GM12865 (cell line): ENCODE data around the gene MMGT1.
A peak's percentile ranks its signal among the peaks of the same experiment; 100 is the strongest.

Experiments used
- DNase-seq: peaks from one replicate; pipeline ENCODE4 v3.0.0; 2010; ENCODE audit warnings: low read depth
- H3K4me3 ChIP-seq: 2 replicates; pipeline ENCODE4 v1.5.1; 2011; ENCODE audit warnings: mild to moderate bottlenecking, low read depth, low read length, control low read depth
- TF ChIP-seq, protein P1 (sequence below): IDR thresholded peaks from 2 replicates; pipeline ENCODE4 v1.5.1; 2011; ENCODE audit warnings: low read length, control low read depth, low read depth, inconsistent platforms; ENCODE audit not compliant: insufficient read depth; ENCODE audit errors: missing control alignments

MMGT1 gene

DNA sequence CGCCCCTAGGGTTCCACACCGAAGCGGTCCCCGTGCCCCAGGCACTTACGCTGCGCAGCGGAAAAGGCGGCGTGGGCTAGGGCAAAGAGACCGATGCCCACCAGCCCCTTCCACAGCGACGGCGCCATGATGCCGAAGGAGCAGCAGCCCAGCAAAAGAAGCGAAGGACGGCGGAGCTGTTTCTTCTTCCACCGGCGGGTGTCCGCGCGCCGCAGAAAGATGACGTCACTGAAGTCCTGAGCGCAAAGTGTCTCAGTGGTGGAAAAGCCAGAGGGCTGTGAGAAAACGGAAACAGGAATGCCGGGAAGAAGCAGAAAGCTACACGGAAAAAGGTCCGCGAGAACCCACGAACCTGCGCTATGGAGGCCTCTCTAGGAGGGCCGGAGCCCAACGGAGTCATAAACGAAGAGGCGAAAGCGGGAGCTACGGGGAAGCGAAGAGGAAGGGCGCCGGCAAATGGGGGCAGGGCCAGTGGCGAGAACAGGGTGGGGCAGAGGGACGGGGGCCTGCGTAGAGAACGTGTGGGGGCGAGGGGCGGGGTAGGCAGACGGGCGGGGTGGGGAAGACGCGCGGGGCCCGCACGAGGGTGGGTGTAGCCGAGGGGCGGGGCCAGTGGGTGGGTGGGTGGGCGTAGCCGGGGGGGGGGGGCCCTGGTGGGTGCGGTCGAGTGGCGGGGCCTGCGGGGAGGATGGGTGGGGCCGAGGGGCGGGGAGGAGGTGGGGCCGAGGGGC, at the start of gene MMGT1:
Gene MMGT1, minus strand, starts transcription at position 441 of the 731 bp plus-strand sequence. Its CDS starts 313 bp downstream, at position 128.
- TF ChIP-seq, protein P1, sequence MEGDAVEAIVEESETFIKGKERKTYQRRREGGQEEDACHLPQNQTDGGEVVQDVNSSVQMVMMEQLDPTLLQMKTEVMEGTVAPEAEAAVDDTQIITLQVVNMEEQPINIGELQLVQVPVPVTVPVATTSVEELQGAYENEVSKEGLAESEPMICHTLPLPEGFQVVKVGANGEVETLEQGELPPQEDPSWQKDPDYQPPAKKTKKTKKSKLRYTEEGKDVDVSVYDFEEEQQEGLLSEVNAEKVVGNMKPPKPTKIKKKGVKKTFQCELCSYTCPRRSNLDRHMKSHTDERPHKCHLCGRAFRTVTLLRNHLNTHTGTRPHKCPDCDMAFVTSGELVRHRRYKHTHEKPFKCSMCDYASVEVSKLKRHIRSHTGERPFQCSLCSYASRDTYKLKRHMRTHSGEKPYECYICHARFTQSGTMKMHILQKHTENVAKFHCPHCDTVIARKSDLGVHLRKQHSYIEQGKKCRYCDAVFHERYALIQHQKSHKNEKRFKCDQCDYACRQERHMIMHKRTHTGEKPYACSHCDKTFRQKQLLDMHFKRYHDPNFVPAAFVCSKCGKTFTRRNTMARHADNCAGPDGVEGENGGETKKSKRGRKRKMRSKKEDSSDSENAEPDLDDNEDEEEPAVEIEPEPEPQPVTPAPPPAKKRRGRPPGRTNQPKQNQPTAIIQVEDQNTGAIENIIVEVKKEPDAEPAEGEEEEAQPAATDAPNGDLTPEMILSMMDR = no peak
- DNase-seq = peak; percentile 89
- peak within 1 kb of the TSS; percentile 80 for H3K4me3 ChIP-seq

DNA sequence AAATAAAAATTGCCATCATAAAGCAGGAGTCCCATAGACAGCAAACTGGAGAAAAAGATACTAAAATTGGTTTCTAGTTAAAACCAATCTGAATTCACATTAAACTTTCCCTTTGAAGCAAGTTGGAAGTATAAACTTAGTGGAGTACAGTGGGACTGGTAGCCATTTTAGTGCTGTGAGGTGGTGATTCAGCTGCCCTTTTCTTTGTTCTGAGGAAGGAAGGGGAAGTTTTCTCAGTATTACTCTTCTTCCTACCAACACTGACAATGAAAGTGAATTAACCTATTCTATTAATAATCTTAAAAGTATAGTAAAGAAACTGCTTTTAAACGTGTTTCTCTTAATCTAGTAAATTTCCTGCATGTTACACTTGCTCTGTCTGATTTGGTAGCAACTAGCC, 48.1 kb upstream of the MMGT1 start:
- TF ChIP-seq, protein P1 = no peak

DNA sequence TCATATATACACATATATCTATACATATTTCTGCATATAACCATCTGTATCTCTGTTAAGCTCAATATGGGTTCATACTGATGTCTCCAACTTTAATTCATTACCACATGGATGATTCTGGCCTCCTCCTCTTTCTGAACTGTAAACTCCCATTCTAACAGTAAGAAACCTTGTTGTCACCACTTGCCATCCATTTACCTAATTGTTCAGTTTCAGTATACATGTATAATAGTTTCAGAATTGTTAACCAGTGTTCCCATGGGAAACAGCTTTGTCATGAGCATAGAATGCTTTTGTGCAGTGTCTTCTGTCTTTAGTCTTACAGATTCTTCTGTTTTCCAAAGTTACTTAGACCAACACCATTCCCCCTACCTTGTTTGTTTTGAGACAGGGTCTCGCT, 47.4 kb upstream of the MMGT1 start:
- TF ChIP-seq, protein P1 = no peak
- DNase-seq = peak; percentile 46
- H3K4me3 ChIP-seq = no peak overlapping the region

More for the DNA sequence above, 48.1 kb upstream of the MMGT1 start:
- no peak overlapping the region for H3K4me3 ChIP-seq
- peak; percentile 32 for DNase-seq

DNA sequence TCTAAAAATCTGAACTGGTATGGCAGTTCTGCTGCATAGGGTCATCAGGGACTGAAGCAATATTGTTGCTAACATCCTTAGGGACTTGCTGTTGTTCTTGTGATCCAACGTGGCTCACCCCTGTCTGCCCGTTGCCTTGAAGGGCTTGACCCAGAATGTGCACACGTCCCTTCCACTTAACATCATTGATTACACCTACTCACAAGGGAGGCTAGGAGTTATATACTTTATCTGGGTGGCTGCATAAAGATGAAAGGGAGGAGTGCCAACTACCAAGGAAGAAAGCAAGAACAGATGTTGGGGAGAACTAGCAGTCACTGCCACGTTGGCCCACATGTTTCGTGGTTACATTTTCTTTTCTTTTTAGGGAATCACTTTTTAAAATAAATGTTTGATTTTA, 45.4 kb upstream of the MMGT1 start:
- no peak overlapping the region for H3K4me3 ChIP-seq
- TF ChIP-seq, protein P1 = no peak
- no peak for DNase-seq

DNA sequence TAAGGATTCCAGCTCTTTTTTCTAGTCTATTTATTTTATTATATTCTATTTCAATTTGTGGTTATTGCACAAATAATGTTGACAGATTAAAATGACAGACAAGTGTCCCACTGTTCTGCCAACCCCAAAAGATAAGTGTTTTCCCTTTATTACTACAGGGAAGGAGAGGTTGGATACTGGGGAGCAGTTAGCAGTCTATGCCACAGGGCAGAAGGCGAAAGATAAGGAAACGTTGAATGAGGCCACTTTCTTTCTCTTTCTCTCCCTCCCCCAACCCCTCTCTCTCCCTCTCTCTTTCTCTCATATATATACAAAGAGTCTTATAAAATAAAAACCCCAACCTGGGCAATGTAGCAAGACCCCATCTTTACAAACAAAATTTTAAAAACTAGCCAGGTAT, 43.1 kb upstream of the MMGT1 start:
- no peak for DNase-seq
- no peak overlapping the region for H3K4me3 ChIP-seq
- TF ChIP-seq, protein P1 = no peak

DNA sequence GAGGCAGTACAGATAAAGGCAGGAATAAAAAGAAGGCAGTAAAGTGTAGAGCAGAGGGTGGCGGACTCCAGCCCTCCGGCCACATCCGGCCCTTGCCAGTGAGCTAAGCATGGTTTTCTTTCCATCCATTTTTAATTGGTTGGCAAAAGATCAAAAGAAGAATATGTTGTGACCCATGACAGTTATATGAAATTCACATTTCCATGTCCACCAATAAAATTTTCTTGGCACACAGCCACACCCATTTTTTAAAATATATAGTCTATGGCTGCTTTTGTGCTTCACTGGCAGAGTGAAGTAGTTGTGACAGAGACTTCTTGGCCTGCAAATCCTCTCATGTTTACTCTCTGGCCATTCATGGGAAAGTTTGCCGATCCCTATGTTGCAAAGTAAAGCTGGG, 41.2 kb upstream of the MMGT1 start:
- H3K4me3 ChIP-seq = no peak overlapping the region
- DNase-seq = no peak
- TF ChIP-seq, protein P1 = no peak

DNA sequence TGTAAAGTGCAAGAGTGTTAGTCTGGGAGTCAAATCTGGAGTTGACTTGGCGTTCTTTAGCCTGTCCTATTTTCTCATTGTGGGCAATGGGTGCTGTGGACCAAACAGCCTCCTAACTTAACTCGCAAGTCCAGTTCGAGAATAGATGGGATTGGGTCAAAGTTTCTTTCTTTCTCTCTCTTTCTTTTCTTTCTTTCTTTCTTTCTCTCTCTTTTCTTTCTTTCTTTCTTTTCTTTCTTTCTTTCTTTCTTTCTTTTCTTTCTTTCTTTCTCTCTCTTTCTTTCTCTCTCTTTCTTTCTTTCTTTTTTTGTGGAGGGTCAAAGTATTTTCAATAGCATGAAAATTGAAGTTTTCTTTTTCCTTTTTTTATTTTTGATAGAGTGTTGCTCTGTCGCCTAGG, 14.5 kb upstream of the MMGT1 start:
- DNase-seq = no peak
- TF ChIP-seq, protein P1 = no peak
- no peak overlapping the region for H3K4me3 ChIP-seq
